Measurements from ENCODE around the gene MAGI1.

MAGI1 gene

GRCh38 chr3:65665915-65666314 is 372.8 kb downstream of the MAGI1 start:
- DNase-seq (ENCODE audit: low spot score): peak; percentile 30

GRCh38 chr3:65664931-65665330 is 373.8 kb downstream of the MAGI1 start:
- DNase-seq (ENCODE audit: low spot score): no peak

- DNase-seq (ENCODE audit: low spot score): no peak
These were observed 374.3 kb downstream of the MAGI1 start for GRCh38 chr3:65664446-65664845.

- DNase-seq (ENCODE audit: low spot score): no peak
These were observed 376.6 kb downstream of the MAGI1 start for GRCh38 chr3:65662095-65662494.

- DNase-seq (ENCODE audit: low spot score): peak; percentile 20
These were observed 378.6 kb downstream of the MAGI1 start for GRCh38 chr3:65660000-65660598.

- no peak for DNase-seq (ENCODE audit: low spot score)
These were observed 379.3 kb downstream of the MAGI1 start for GRCh38 chr3:65659396-65659795.

GRCh38 chr3:65658401-65658800 is 380.3 kb downstream of the MAGI1 start:
- no peak for DNase-seq (ENCODE audit: low spot score)

- no peak for DNase-seq (ENCODE audit: low spot score)
These were observed 383.7 kb downstream of the MAGI1 start for GRCh38 chr3:65655061-65655460.

- no peak for DNase-seq (ENCODE audit: low spot score)
These were observed 385.0 kb downstream of the MAGI1 start for GRCh38 chr3:65653731-65654130.

- no peak for DNase-seq (ENCODE audit: low spot score)
These were observed 388.5 kb downstream of the MAGI1 start for GRCh38 chr3:65650247-65650646.

GRCh38 chr3:65647369-65647768 is 391.3 kb downstream of the MAGI1 start:
- DNase-seq (ENCODE audit: low spot score): no peak

- no peak for DNase-seq (ENCODE audit: low spot score)
These were observed 395.8 kb downstream of the MAGI1 start for GRCh38 chr3:65642883-65643282.

GRCh38 chr3:65641777-65642176 is 396.9 kb downstream of the MAGI1 start:
- no peak for DNase-seq (ENCODE audit: low spot score)

GRCh38 chr3:65641045-65641444 is 397.7 kb downstream of the MAGI1 start:
- DNase-seq (ENCODE audit: low spot score): no peak

GRCh38 chr3:65639444-65639843 is 399.3 kb downstream of the MAGI1 start:
- no peak for DNase-seq (ENCODE audit: low spot score)

- no peak for DNase-seq (ENCODE audit: low spot score)
These were observed 400.4 kb downstream of the MAGI1 start for GRCh38 chr3:65638301-65638700.

- no peak for DNase-seq (ENCODE audit: low spot score)
These were observed 402.4 kb downstream of the MAGI1 start for GRCh38 chr3:65636326-65636725.

- DNase-seq (ENCODE audit: low spot score): no peak
These were observed 403.1 kb downstream of the MAGI1 start for GRCh38 chr3:65635657-65636056.

GRCh38 chr3:65633018-65633638 is 405.6 kb downstream of the MAGI1 start:
- DNase-seq (ENCODE audit: low spot score): no peak

GRCh38 chr3:65632414-65632813 is 406.3 kb downstream of the MAGI1 start:
- DNase-seq (ENCODE audit: low spot score): no peak

- no peak for DNase-seq (ENCODE audit: low spot score)
These were observed 409.7 kb downstream of the MAGI1 start for GRCh38 chr3:65628978-65629377.

GRCh38 chr3:65627062-65627461 is 411.7 kb downstream of the MAGI1 start:
- no peak for DNase-seq (ENCODE audit: low spot score)

- no peak for DNase-seq (ENCODE audit: low spot score)
These were observed 413.4 kb downstream of the MAGI1 start for GRCh38 chr3:65625305-65625704.

- DNase-seq (ENCODE audit: low spot score): no peak
These were observed 415.4 kb downstream of the MAGI1 start for GRCh38 chr3:65623362-65623761.

Data from kidney tubule cell (primary cell).